OCI-LY3 (cell line): Measurements from ENCODE around the gene CACNA1F.

Experiments
- H2AFZ ChIP-seq: fragments of 200-600, 300-600 bp; shearing (Covaris generic); 2 replicates; pipeline ENCODE4 v1.6.0; 2014; ENCODE audit warnings: antibody characterized with exemption, low read depth, low read length
- H3K27ac ChIP-seq: fragments of 200-600, 300-600 bp; sonication (generic); 2 replicates; pipeline ENCODE4 v1.5.1; 2014; ENCODE audit warnings: mild to moderate bottlenecking, low read length, moderate library complexity, mixed read lengths
- H3K27me3 ChIP-seq: fragments of 200-600, 300-600 bp; sonication (generic); 2 replicates; pipeline ENCODE4 v1.6.1; 2014; ENCODE audit warnings: low read depth, low read length, mixed read lengths
- H3K36me3 ChIP-seq: fragments of 200-600, 300-600 bp; sonication (generic); replicated peaks from 2 replicates; pipeline ENCODE3; 2014; ENCODE audit warnings: low read depth, low read length, mixed read lengths
- H3K4me1 ChIP-seq: fragments of 300-600, 200-600 bp; sonication (generic); 2 replicates; pipeline ENCODE4 v1.6.1; 2014; ENCODE audit warnings: low read length, mixed read lengths
- H3K4me2 ChIP-seq: fragments of 200-600, 300-600 bp; sonication (generic); 2 replicates; pipeline ENCODE4 v1.6.1; 2014; ENCODE audit warnings: low read length, mixed read lengths
- H3K4me3 ChIP-seq: fragments of 300-600, 200-600 bp; sonication (generic); 2 replicates; pipeline ENCODE4 v1.5.1; 2014; ENCODE audit warnings: antibody characterized with exemption, mild to moderate bottlenecking, low read length, moderate library complexity
- H3K79me2 ChIP-seq: fragments of 300-600, 200-600 bp; shearing (Covaris generic); 2 replicates; pipeline ENCODE4 v1.6.1; 2014; ENCODE audit warnings: mild to moderate bottlenecking, low read length, mixed read lengths
- H3K9ac ChIP-seq: fragments of 300-600, 200-600 bp; shearing (Covaris generic); 2 replicates; pipeline ENCODE4 v1.6.0; 2014; ENCODE audit warnings: mild to moderate bottlenecking, low read length, moderate library complexity
- H3K9me3 ChIP-seq: fragments of 200-600, 300-600 bp; shearing (Covaris generic); 2 replicates; pipeline ENCODE4 v1.6.1; 2014; ENCODE audit warnings: low read length, mixed read lengths; ENCODE audit not compliant: insufficient read depth
- H4K20me1 ChIP-seq: fragments of 200-600, 300-600 bp; sonication (generic); 2 replicates; pipeline ENCODE4 v1.6.1; 2016; ENCODE audit warnings: low read length, mixed read lengths; ENCODE audit not compliant: insufficient read depth
- EZH2phosphoT487 ChIP-seq: fragments of 200-600 bp; shearing (Covaris generic); IDR thresholded peaks from 2 replicates; pipeline ENCODE4 v1.6.1; 2018; ENCODE audit warnings: antibody characterized with exemption, mixed run types, low read depth
- TF ChIP-seq, protein P1 (sequence below): fragments of 200-600, 300-600 bp; sonication (generic); IDR thresholded peaks from 2 replicates; pipeline ENCODE4 v1.5.1; 2014; ENCODE audit warnings: antibody characterized with exemption, low read length, low read depth

The CACNA1F gene

DNA sequence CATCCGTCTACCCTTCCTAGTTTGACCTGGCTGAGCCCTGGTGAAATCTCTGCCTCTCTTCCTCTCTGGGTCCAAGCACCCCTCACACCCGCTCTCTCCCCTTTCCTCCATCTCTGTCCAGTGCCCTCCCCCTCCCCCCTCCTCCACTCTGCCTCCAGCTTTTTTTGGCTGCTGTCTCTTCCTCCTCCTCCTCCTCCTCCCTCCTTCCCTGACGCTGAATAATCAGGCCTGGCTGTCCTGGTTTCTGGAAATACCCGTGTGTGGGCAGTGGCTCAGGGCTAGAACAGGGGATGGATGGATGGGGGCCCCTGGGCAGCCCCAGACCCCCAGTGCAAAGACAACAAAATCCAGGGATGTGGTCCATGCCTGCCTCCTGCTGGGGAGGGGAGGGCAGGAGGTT, 28.4 kb downstream of the CACNA1F start:
- Histone ChIP-seq H3K4me2 (no peak overlapping the region), H3K9me3 (no peaks in the 10 kb centered on the region), H3K79me2 (no peaks in the 10 kb centered on the region), H3K4me3 (no peak overlapping the region), H3K4me1 (peaks cover 12% of the 10 kb centered on the region), H3K9ac (no peak overlapping the region), H3K27ac (no peak overlapping the region), H3K36me3 (no peaks in the 10 kb centered on the region), H3K27me3 (no peaks in the 10 kb centered on the region), H4K20me1 (no peaks in the 10 kb centered on the region), H2AFZ (no peak overlapping the region)
- no peak for TF ChIP-seq EZH2phosphoT487
- TF ChIP-seq, protein P1, sequence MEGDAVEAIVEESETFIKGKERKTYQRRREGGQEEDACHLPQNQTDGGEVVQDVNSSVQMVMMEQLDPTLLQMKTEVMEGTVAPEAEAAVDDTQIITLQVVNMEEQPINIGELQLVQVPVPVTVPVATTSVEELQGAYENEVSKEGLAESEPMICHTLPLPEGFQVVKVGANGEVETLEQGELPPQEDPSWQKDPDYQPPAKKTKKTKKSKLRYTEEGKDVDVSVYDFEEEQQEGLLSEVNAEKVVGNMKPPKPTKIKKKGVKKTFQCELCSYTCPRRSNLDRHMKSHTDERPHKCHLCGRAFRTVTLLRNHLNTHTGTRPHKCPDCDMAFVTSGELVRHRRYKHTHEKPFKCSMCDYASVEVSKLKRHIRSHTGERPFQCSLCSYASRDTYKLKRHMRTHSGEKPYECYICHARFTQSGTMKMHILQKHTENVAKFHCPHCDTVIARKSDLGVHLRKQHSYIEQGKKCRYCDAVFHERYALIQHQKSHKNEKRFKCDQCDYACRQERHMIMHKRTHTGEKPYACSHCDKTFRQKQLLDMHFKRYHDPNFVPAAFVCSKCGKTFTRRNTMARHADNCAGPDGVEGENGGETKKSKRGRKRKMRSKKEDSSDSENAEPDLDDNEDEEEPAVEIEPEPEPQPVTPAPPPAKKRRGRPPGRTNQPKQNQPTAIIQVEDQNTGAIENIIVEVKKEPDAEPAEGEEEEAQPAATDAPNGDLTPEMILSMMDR: no peak

DNA sequence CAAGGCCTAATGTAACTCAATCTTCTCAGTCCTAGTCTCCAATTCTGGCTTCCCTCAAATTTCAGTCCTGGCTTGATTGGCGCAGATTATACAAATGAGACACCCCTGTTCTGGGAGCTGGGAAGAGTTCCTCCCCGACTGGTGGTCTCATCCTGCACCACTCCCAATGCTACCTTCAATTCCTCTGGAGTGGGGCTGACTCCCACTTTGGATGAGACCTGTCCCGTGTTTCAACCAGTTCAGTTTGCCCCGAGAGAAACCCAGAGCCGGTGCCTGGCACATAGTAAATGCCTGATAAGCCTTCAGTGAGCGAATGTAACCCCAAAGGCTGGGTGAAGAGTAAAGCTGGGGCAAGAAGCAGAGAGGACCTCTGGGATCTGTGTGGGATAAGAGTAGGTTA, 29.1 kb downstream of the CACNA1F start:
- Histone ChIP-seq H2AFZ (no peak overlapping the region), H3K9ac (no peak overlapping the region), H3K9me3 (no peaks in the 10 kb centered on the region), H3K36me3 (no peaks in the 10 kb centered on the region), H4K20me1 (no peaks in the 10 kb centered on the region), H3K27me3 (no peaks in the 10 kb centered on the region), H3K4me3 (no peak overlapping the region), H3K4me2 (no peak overlapping the region), H3K4me1 (peaks cover 16% of the 10 kb centered on the region), H3K27ac (no peak overlapping the region), H3K79me2 (no peaks in the 10 kb centered on the region)
- TF ChIP-seq, protein P1: no peak
- TF ChIP-seq EZH2phosphoT487: no peak

- Histone ChIP-seq H3K27me3 (no peaks in the 10 kb centered on the region), H3K36me3 (no peaks in the 10 kb centered on the region), H4K20me1 (no peaks in the 10 kb centered on the region), H3K9ac (no peak overlapping the region), H3K27ac (no peak overlapping the region), H3K4me3 (no peak overlapping the region), H3K9me3 (no peaks in the 10 kb centered on the region), H3K4me2 (no peak overlapping the region), H3K79me2 (no peaks in the 10 kb centered on the region), H2AFZ (no peak overlapping the region), H3K4me1 (peaks cover 19% of the 10 kb centered on the region)
- TF ChIP-seq, protein P1: no peak
- TF ChIP-seq EZH2phosphoT487: no peak
Observed at GRCh38 chrX:49203536-49203935, 29.6 kb downstream of the CACNA1F start.

DNA sequence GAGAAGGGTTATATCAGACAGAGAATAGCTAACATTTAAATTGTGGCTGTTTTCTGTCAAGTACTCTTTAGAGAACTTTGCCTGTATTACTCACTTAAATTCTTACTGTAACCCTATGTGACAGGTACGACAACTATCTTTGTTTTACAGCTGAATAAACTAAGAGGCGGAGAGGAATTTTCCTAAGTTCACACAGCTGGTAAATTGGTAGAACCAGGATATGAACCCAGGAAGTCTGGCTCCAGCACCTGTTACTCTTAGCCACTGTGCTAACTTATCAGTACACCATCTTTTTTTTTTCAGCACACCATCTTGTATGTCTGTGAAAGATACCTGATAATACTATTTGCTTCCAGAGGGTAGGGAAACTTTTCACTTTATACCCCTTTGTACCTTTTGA, 31.1 kb downstream of the CACNA1F start:
- no peaks in the 10 kb centered on the region for H3K9me3 ChIP-seq
- no peaks in the 10 kb centered on the region for H4K20me1 ChIP-seq
- TF ChIP-seq, protein P1: no peak
- H3K27me3 ChIP-seq: no peaks in the 10 kb centered on the region
- no peak overlapping the region for H3K4me3 ChIP-seq
- no peaks in the 10 kb centered on the region for H3K79me2 ChIP-seq
- no peak overlapping the region for H2AFZ ChIP-seq
- no peaks in the 10 kb centered on the region for H3K36me3 ChIP-seq
- peaks cover 15% of the 10 kb centered on the region for H3K4me1 ChIP-seq
- no peak overlapping the region for H3K27ac ChIP-seq
- no peak overlapping the region for H3K4me2 ChIP-seq
- no peak overlapping the region for H3K9ac ChIP-seq
